ENCODE measurements around the gene CFAP210. TPM values are rescaled to one million over a fixed set of nuclear protein-coding genes. Genes with fewer than 3 reads are reported as not detected.
"Not testable (repeated sequence)": the region's sequence is repeated elsewhere in the genome, so short reads cannot be mapped to it uniquely, and the experiment has no call there.

Gene CFAP210
- total RNA-seq, 1 donor from 2014 or later: not detected

DNA sequence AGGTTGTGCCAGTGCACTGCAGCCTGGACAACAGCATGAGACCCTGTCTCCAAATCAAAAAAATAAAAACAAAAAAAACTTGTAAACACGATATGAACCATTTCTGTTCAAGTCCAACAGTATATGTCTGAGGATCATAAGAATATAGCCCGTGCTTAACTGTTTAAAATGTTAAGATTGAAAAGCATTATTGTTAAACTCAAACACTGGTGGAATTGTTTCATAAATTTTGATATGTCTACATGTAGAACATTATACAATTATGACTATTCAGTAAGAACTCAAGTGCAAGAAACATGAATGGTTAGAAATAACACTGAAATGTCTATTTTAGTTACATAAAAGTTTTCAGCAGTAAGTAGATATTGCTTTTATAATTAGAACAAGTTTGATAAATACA is 80.3 kb downstream of the CFAP210 start:
- no peak for DNase-seq (ENCODE audit: low read depth)
- no peak overlapping the region for H3K4me3 ChIP-seq (ENCODE audit: low read depth, low read length)
- TF ChIP-seq, protein P1, sequence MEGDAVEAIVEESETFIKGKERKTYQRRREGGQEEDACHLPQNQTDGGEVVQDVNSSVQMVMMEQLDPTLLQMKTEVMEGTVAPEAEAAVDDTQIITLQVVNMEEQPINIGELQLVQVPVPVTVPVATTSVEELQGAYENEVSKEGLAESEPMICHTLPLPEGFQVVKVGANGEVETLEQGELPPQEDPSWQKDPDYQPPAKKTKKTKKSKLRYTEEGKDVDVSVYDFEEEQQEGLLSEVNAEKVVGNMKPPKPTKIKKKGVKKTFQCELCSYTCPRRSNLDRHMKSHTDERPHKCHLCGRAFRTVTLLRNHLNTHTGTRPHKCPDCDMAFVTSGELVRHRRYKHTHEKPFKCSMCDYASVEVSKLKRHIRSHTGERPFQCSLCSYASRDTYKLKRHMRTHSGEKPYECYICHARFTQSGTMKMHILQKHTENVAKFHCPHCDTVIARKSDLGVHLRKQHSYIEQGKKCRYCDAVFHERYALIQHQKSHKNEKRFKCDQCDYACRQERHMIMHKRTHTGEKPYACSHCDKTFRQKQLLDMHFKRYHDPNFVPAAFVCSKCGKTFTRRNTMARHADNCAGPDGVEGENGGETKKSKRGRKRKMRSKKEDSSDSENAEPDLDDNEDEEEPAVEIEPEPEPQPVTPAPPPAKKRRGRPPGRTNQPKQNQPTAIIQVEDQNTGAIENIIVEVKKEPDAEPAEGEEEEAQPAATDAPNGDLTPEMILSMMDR (conservative IDR thresholded peaks at IDR 0.05; ENCODE audit: low read depth, low read length): no peak

DNA sequence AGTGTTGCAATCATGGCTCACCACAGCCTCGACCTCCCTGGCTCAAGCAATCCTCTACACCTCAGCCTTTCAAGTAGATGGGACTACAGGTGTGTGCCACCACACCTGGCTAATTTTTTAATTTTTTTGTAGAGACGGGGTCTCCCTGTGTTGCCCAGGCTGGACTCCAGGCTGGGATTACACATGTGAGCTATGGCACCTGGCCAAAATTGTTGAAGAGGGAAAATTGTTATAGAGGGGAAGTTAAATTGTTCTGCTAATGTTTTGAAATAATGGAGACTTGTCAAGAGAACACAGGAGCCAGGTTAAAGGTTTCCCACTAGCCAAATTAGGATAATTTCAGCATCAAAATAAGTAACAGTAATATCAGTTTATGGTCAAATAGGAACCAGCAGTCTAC is 84.9 kb downstream of the CFAP210 start:
- no peak overlapping the region for H3K4me3 ChIP-seq (ENCODE audit: low read depth, low read length)
- DNase-seq (ENCODE audit: low read depth): no peak
- TF ChIP-seq, protein P1 (conservative IDR thresholded peaks at IDR 0.05; ENCODE audit: low read depth, low read length): no peak

DNA sequence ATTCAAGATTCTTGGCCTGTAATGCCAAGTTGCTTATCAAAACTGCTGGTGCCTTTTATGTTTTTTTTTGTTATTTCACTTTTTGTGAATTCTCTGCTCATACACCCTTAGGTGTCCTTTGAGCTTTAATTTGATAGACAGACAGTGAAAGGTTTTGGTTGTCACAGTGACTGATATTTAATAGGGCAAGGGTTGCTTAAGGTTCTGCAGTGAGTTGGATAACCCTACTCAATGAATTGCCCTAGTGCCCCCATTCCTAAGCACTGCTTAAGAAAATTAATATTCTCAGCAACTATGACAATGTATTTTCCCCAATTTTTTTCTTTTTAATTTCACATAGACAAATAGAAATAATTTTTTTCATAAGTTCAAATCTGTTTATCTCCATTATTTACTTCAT is 94.6 kb downstream of the CFAP210 start:
- H3K4me3 ChIP-seq (ENCODE audit: low read depth, low read length): no peak overlapping the region
- no peak for DNase-seq (ENCODE audit: low read depth)
- TF ChIP-seq, protein P1 (conservative IDR thresholded peaks at IDR 0.05; ENCODE audit: low read depth, low read length): no peak

DNA sequence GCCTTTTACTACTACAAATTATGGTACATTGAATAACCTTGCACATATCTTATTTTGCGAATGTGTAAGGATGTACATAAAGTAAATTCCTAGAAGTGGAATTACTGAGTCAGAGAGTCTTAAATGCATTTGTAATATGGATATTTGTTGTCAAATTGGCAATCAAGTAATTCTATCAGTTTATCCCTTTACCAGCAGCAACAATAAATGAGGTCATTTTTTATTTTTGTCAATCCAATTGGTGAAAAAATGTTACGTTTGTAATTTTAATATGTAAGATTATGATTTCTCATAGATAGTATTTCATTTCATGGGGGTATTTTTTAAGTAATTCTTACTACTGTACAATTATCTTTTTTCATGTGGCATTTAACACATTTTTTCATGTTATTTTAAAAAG is 95.2 kb downstream of the CFAP210 start:
- DNase-seq (ENCODE audit: low read depth): no peak
- H3K4me3 ChIP-seq (ENCODE audit: low read depth, low read length): no peak overlapping the region
- TF ChIP-seq, protein P1 (conservative IDR thresholded peaks at IDR 0.05; ENCODE audit: low read depth, low read length): no peak

DNA sequence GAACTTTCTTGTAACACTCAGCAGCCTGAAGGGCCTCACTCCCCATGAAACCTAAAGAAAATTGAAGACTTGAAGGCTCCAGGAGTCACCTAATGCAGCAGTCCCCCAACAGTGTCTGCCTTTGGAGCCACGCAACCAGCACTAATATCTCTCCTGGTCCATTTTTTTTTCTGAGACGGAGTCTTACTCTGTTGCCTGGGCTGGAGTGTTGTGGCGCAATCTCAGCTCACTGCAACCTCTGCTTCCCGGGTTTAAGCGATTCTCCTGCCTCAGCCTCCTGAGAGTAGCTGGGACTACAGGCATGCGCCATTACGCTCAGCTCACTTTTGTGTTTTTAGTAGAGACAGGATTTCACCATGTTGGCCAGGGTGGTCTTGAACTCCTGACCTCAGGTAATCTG is 97.7 kb downstream of the CFAP210 start:
- not testable (repeated sequence) for H3K4me3 ChIP-seq (ENCODE audit: low read depth, low read length); DNase-seq (ENCODE audit: low read depth)

Other genes with a start within 250 kb of the CFAP210 start
- 3.6 and 4.3 TPM in 2 replicates for gene BBS5, start 214.9 kb downstream of the CFAP210 start, total RNA-seq
- gene KLHL41, start 184.7 kb downstream of the CFAP210 start, total RNA-seq: 0.07 TPM in 1 of 2 replicates, not detected in the other
- 15.3 and 18.7 TPM in 2 replicates for gene FASTKD1, start 120.5 kb downstream of the CFAP210 start, total RNA-seq
- 15.0 and 21.9 TPM in 2 replicates for gene PPIG, start 110.1 kb downstream of the CFAP210 start, total RNA-seq
- 1.4 and 3.6 TPM in 2 replicates for gene PHOSPHO2, start 64 bp upstream of the CFAP210 start, total RNA-seq
- 19.1 and 28.1 TPM in 2 replicates for gene KLHL23, start 39.4 kb upstream of the CFAP210 start, total RNA-seq
- gene SSB, start 104.5 kb upstream of the CFAP210 start, total RNA-seq: 101 and 110 TPM in 2 replicates
- gene METTL5, start 130.5 kb upstream of the CFAP210 start, total RNA-seq: 76.0 and 90.0 TPM in 2 replicates
- 10.7 and 12.8 TPM in 2 replicates for gene UBR3, start 133.0 kb upstream of the CFAP210 start, total RNA-seq

Data from epithelial cell of proximal tubule (primary cell).